ENCODE data around the gene TUSC2.

Gene TUSC2

GRCh38 chr3:50327943-50328691, at the start of gene TUSC2:
TSS of gene TUSC2 (minus strand) at chr3:50328223. CDS start at chr3:50328099, 124 bp downstream.
- peak; percentile 90 for DNase-seq

GRCh38 chr3:50375258-50375931, 47.4 kb upstream of the TUSC2 start:
- DNase-seq: no peak

- no peak for DNase-seq
These were observed 46.6 kb upstream of the TUSC2 start for GRCh38 chr3:50374363-50375257.

GRCh38 chr3:50373146-50374051, 45.4 kb upstream of the TUSC2 start:
- no peak for DNase-seq

- DNase-seq: no peak
These were observed 44.3 kb upstream of the TUSC2 start for GRCh38 chr3:50372349-50372748.

GRCh38 chr3:50371133-50371685, 43.2 kb upstream of the TUSC2 start:
- DNase-seq: no peak

GRCh38 chr3:50370594-50370993, 42.6 kb upstream of the TUSC2 start:
- no peak for DNase-seq

- no peak for DNase-seq
These were observed 41.1 kb upstream of the TUSC2 start for GRCh38 chr3:50369012-50369670.

- no peak for DNase-seq
These were observed 37.8 kb upstream of the TUSC2 start for GRCh38 chr3:50365842-50366220.

GRCh38 chr3:50365080-50365841, 37.2 kb upstream of the TUSC2 start:
- no peak for DNase-seq

- DNase-seq: no peak
These were observed 36.6 kb upstream of the TUSC2 start for GRCh38 chr3:50364573-50365079.

- DNase-seq: no peak
These were observed 31.7 kb upstream of the TUSC2 start for GRCh38 chr3:50359760-50360110.

- peak; percentile 90 to 94 for DNase-seq
These were observed 31.1 kb upstream of the TUSC2 start, which contains the start of gene TMEM115 for GRCh38 chr3:50358911-50359759. TSS of gene TMEM115 (minus strand) at chr3:50359521. CDS start at chr3:50359063, 458 bp downstream.

- no peak for DNase-seq
These were observed 30.4 kb upstream of the TUSC2 start for GRCh38 chr3:50358355-50358910.

GRCh38 chr3:50357481-50357880, 29.5 kb upstream of the TUSC2 start:
- no peak for DNase-seq

GRCh38 chr3:50356553-50356952, 28.5 kb upstream of the TUSC2 start:
- DNase-seq: no peak

GRCh38 chr3:50355829-50356552, 28.0 kb upstream of the TUSC2 start:
- DNase-seq: no peak

GRCh38 chr3:50354850-50355249, 26.8 kb upstream of the TUSC2 start:
- DNase-seq: no peak
